ENCODE results near the gene MRC1. TPM values are rescaled to one million over a fixed set of nuclear protein-coding genes. Genes with fewer than 3 reads are reported as not detected.

MRC1 gene
- total and polyA plus RNA-seq, 2 donors (not counting 1 experiment from before 2014, with no cell fraction given), result 0.12 TPM; not detected in 1

GRCh38 chr10:17910125-17910789 lies 101.1 kb downstream of the MRC1 start:
- DNase-seq (peak; percentile 29), ATAC-seq (ENCODE audit: low read depth) (no peak)
- Histone ChIP-seq H3K9ac (ENCODE audit: low read length) (no peak overlapping the region), H3K9me3 (ENCODE audit: control extremely low read depth in 1 of 3, control insufficient read depth in 2 of 3, insufficient read depth in 1 of 3, low read length in 2 of 3) (no peaks in the 10 kb centered on the region), H3K4me1 (ENCODE audit: control insufficient read depth in 2 of 2, insufficient read depth in 2 of 2, low read length in 2 of 2) (no peaks in the 10 kb centered on the region), H3K79me2 (ENCODE audit: control insufficient read depth, insufficient read depth, low read length) (no peaks in the 10 kb centered on the region), H2AFZ (ENCODE audit: insufficient read depth, low read depth, low read length, poor library complexity, severe bottlenecking) (no peak overlapping the region), H3K27ac (ENCODE audit: low read length in 2 of 2) (no peak overlapping the region), H3K4me3 (ENCODE audit: control extremely low read depth in 1 of 5, extremely low read depth in 1 of 5, insufficient read depth in 1 of 5, low read depth in 2 of 5, low read length in 4 of 5) (no peak overlapping the region), H3K27me3 (replicated peaks in 1 of 4; ENCODE audit: control extremely low read depth in 1 of 4, control insufficient read depth in 3 of 4, insufficient read depth in 4 of 4, low read length in 3 of 4) (no peaks in the 10 kb centered on the region), H4K20me1 (ENCODE audit: control insufficient read depth, insufficient read depth, low read length, poor library complexity, severe bottlenecking) (no peaks in the 10 kb centered on the region), H3K4me2 (replicated peaks; ENCODE audit: low read depth, low read length, poor library complexity, severe bottlenecking) (no peak overlapping the region), H3K36me3 (replicated peaks in 1 of 2; ENCODE audit: control extremely low read depth in 1 of 2, control insufficient read depth in 1 of 2, extremely low read depth in 1 of 2, insufficient read depth in 2 of 2, low read length in 1 of 2) (no peaks in the 10 kb centered on the region)
- ChIA-PET POLR2A (no interaction called here), CTCF (interaction anchor here (0.9 kb wide), 1 partner anchor 11 kb away, joined by 4 read pairs; no protein-coding TSS in a partner anchor)
- intact Hi-C loops (cut with micrococcal nuclease), result no loop called here
- 11% methylated on average over 8 of the region's 12 CpGs for WGBS (ENCODE audit: insufficient coverage)
- Mint-ChIP-seq H3K27me3 (no peaks in the 10 kb centered on the region), H3K4me1 (no peaks in the 10 kb centered on the region), H3K27ac (no peak overlapping the region), H3K4me3 (no peak overlapping the region), H3K9me3 (ENCODE audit: insufficient read depth) (no peaks in the 10 kb centered on the region)
- no peak for TF ChIP-seq EZH2 (IDR thresholded peaks at IDR 0.05; ENCODE audit: borderline replicate concordance, insufficient read depth, low read depth, low read length, poor library complexity, severe bottlenecking)
- TF ChIP-seq CTCF (IDR thresholded peaks at IDR 0.05), result peak; percentile 46

DNA sequence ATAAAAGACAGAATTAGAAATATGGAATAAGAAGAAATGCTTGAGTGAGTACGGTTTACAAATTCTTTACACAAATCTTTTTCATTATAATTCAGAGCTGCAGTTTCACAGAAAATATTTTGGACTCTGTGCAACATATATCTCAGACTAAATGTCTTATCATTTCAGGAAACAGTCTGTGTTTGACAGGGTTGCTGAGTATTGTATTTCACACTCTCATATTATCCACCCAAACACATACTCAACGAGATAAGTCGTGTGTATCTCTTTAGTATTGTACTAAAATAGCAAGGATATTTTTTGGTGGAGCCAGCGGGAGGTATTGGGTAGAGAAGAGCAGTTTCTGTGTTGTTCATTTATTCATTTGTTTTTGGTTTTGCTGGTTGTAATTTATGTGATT lies 103.6 kb downstream of the MRC1 start:
- Mint-ChIP-seq H3K27me3 (no peaks in the 10 kb centered on the region), H3K9me3 (ENCODE audit: insufficient read depth) (no peaks in the 10 kb centered on the region), H3K27ac (no peak overlapping the region), H3K4me1 (no peaks in the 10 kb centered on the region), H3K4me3 (no peak overlapping the region)
- Histone ChIP-seq H3K27ac (ENCODE audit: low read length in 2 of 2) (no peak overlapping the region), H3K9me3 (ENCODE audit: control extremely low read depth in 1 of 3, control insufficient read depth in 2 of 3, insufficient read depth in 1 of 3, low read length in 2 of 3) (no peaks in the 10 kb centered on the region), H3K4me3 (ENCODE audit: control extremely low read depth in 1 of 5, extremely low read depth in 1 of 5, insufficient read depth in 1 of 5, low read depth in 2 of 5, low read length in 4 of 5) (no peak overlapping the region), H3K27me3 (replicated peaks in 1 of 4; ENCODE audit: control extremely low read depth in 1 of 4, control insufficient read depth in 3 of 4, insufficient read depth in 4 of 4, low read length in 3 of 4) (no peaks in the 10 kb centered on the region), H3K79me2 (ENCODE audit: control insufficient read depth, insufficient read depth, low read length) (no peaks in the 10 kb centered on the region), H4K20me1 (ENCODE audit: control insufficient read depth, insufficient read depth, low read length, poor library complexity, severe bottlenecking) (no peaks in the 10 kb centered on the region), H3K9ac (ENCODE audit: low read length) (no peak overlapping the region), H2AFZ (ENCODE audit: insufficient read depth, low read depth, low read length, poor library complexity, severe bottlenecking) (no peak overlapping the region), H3K36me3 (replicated peaks in 1 of 2; ENCODE audit: control extremely low read depth in 1 of 2, control insufficient read depth in 1 of 2, extremely low read depth in 1 of 2, insufficient read depth in 2 of 2, low read length in 1 of 2) (no peaks in the 10 kb centered on the region), H3K4me2 (replicated peaks; ENCODE audit: low read depth, low read length, poor library complexity, severe bottlenecking) (no peak overlapping the region), H3K4me1 (ENCODE audit: control insufficient read depth in 2 of 2, insufficient read depth in 2 of 2, low read length in 2 of 2) (no peaks in the 10 kb centered on the region)
- intact Hi-C loops (cut with micrococcal nuclease), result no loop called here
- ChIA-PET CTCF (no interaction called here), POLR2A (no interaction called here)
- 90% methylated on average over 1 of the region's 4 CpGs for WGBS (ENCODE audit: insufficient coverage)
- ATAC-seq (ENCODE audit: low read depth) (no peak), DNase-seq (no peak)
- TF ChIP-seq CTCF (IDR thresholded peaks at IDR 0.05) (no peak), EZH2 (IDR thresholded peaks at IDR 0.05; ENCODE audit: borderline replicate concordance, insufficient read depth, low read depth, low read length, poor library complexity, severe bottlenecking) (no peak)

Measured in B cell (primary cell).